Esophagus squamous epithelium (tissue), 4 donors: Measurements from ENCODE around the gene ORC3.

Experiments used
- CTCF ChIP-seq, 6 experiments: fragments of 450-650 bp in 4 of 6; fragments of 200-600 bp in 2 of 6; sonication (generic) in 2 of 6; IDR thresholded peaks; one replicate each; pipeline ENCODE4 v1.5.1; 2016 to 2019; ENCODE audit warnings: antibody characterized with exemption in 6 of 6, mild to moderate bottlenecking in 4 of 6, moderate library complexity in 4 of 6
- POLR2A ChIP-seq, 4 donors: fragments of 450-650 bp; IDR thresholded peaks; one replicate each; pipeline ENCODE4 v1.6.1; 2017; ENCODE audit warnings: antibody characterized with exemption in 4 of 4, mild to moderate bottlenecking in 4 of 4, moderate library complexity in 3 of 4

GRCh38 chr6:87586371-87587077 lies 3.4 kb upstream of the ORC3 start:
- TF ChIP-seq CTCF (IDR thresholded peaks at IDR 0.05) = no peak
- no peak for TF ChIP-seq POLR2A (IDR thresholded peaks at IDR 0.05)
